ENCODE measurements around the gene OR2T35.
"Not testable (repeated sequence)": the region's sequence is repeated elsewhere in the genome, so short reads cannot be mapped to it uniquely, and the experiment has no call there.

Gene OR2T35

DNA sequence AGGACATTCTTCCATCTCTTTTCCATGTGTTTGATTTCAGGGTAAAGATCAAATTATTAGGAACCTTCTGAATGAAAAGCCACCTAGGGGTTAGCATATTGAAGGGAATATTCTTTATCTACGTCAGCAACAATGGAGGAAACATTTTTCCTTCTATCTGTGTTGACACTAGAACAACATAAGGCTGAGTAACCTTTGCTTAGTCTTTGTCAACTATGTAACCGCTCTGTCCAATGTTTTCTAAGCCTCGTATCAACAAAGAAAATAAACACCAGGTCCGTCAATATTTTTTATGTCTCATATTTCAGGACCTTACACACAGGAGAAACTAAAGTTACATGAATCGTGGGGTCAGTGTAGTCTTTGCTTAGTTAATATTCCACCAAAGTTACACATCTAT is 8.5 kb downstream of the OR2T35 start:
- H3K36me3 Mint-ChIP-seq (ENCODE audit: low read depth); H3K27me3 Mint-ChIP-seq (ENCODE audit: low read depth); H3K9me3 Mint-ChIP-seq; H3K27ac Mint-ChIP-seq; H3K4me3 Mint-ChIP-seq; H3K4me1 Mint-ChIP-seq (ENCODE audit: low read depth): not testable (repeated sequence)

- H3K9me3 Mint-ChIP-seq; H3K27me3 Mint-ChIP-seq (ENCODE audit: low read depth); H3K4me1 Mint-ChIP-seq (ENCODE audit: low read depth); H3K27ac Mint-ChIP-seq; H3K36me3 Mint-ChIP-seq (ENCODE audit: low read depth); H3K4me3 Mint-ChIP-seq: not testable (repeated sequence)
These were observed 10.1 kb downstream of the OR2T35 start, which contains the start of gene OR2T11 for GRCh38 chr1:248634991-248635390. Gene OR2T11 (minus strand): TSS chr1:248635091. CDS start chr1:248627128, 7,963 bp downstream.

GRCh38 chr1:248631354-248632008 is 13.6 kb downstream of the OR2T35 start:
- Mint-ChIP-seq H3K4me1 (ENCODE audit: low read depth) (no peaks in the 10 kb centered on the region), H3K36me3 (ENCODE audit: low read depth) (no peaks in the 10 kb centered on the region), H3K27me3 (ENCODE audit: low read depth) (peaks cover 5% of the 10 kb centered on the region), H3K27ac (no peak overlapping the region), H3K4me3 (no peak overlapping the region), H3K9me3 (no peaks in the 10 kb centered on the region)

DNA sequence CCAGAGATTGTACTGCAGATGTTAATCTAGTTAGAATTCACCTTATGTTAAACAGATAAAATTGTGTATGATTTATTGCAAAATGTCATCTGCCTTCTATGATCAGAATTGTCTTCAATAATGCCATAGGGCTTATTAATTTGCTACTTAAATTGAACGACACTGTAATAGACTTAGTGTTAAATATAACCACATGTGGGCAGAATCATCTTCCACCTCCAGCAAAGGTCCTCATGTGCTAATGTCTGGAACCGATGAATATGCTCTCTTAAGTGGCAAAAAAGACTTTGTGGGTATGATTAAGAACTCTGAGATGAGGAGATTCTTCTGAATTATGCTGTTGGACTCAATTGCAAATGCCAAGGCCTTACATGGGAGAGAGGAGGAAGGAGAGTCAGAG is 14.5 kb downstream of the OR2T35 start:
- Mint-ChIP-seq H3K27me3 (ENCODE audit: low read depth) (peaks cover 5% of the 10 kb centered on the region), H3K27ac (no peak overlapping the region), H3K4me3 (no peak overlapping the region), H3K4me1 (ENCODE audit: low read depth) (no peaks in the 10 kb centered on the region), H3K36me3 (ENCODE audit: low read depth) (no peaks in the 10 kb centered on the region), H3K9me3 (no peaks in the 10 kb centered on the region)

GRCh38 chr1:248627971-248628844 is 16.9 kb downstream of the OR2T35 start:
- Mint-ChIP-seq H3K9me3 (no peaks in the 10 kb centered on the region), H3K27me3 (ENCODE audit: low read depth) (peaks cover 5% of the 10 kb centered on the region), H3K4me3 (no peak overlapping the region)

GRCh38 chr1:248625971-248626370 is 19.1 kb downstream of the OR2T35 start:
- no peaks in the 10 kb centered on the region for H3K36me3 Mint-ChIP-seq (ENCODE audit: low read depth)
- no peak overlapping the region for H3K27ac Mint-ChIP-seq
- peaks cover 5% of the 10 kb centered on the region for H3K27me3 Mint-ChIP-seq (ENCODE audit: low read depth)
- H3K4me3 Mint-ChIP-seq: no peak overlapping the region
- H3K9me3 Mint-ChIP-seq: no peaks in the 10 kb centered on the region
- H3K4me1 Mint-ChIP-seq (ENCODE audit: low read depth): no peaks in the 10 kb centered on the region

More at GRCh38 chr1:248627971-248628844, 16.9 kb downstream of the OR2T35 start:
- H3K4me1 Mint-ChIP-seq (ENCODE audit: low read depth): no peaks in the 10 kb centered on the region
- no peak overlapping the region for H3K27ac Mint-ChIP-seq
- H3K36me3 Mint-ChIP-seq (ENCODE audit: low read depth): no peaks in the 10 kb centered on the region

DNA sequence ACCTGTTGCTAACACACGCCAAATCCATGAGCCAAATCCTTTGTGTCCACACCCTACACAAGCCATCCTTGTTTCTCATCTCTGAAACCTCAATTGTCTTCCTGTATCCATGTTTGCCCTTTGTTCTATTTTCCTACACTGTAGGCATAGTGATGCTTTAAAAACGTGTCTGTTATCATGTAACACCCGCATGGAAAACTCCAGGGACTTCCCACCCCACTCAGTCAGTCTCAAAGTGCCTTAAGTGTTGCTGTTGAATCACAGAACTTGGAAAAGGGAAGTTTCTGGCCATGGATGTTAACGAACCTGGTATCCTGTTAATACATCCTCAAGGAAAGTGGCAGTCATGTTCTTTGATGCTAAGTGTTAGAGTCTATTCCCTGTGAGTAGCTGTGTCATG is 19.9 kb downstream of the OR2T35 start:
- no peaks in the 10 kb centered on the region for H3K36me3 Mint-ChIP-seq (ENCODE audit: low read depth)
- H3K4me3 Mint-ChIP-seq: no peak overlapping the region
- peaks cover 5% of the 10 kb centered on the region for H3K27me3 Mint-ChIP-seq (ENCODE audit: low read depth)
- no peak overlapping the region for H3K27ac Mint-ChIP-seq
- H3K9me3 Mint-ChIP-seq: no peaks in the 10 kb centered on the region
- no peaks in the 10 kb centered on the region for H3K4me1 Mint-ChIP-seq (ENCODE audit: low read depth)

DNA sequence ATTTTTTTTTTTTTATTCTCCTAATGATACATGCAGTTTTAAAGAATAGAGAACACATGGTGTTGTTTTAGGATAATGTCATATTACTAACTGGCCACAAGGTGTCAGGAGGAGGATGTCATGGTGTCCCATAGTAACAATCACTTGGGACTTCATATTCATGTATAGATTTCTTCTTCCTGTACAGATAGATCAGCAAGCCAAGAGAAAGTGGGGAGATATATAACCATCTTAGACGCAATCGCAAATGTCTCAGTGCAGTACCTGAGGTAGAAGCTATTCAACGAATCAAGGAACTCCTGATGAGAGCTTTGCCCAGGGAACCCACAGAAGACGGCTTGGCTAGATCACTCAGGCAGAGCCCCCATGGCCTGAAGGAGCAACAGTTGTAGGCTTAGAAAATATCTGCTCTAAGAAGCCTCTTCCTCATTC is 22.5 kb downstream of the OR2T35 start:
- Mint-ChIP-seq H3K4me1 (ENCODE audit: low read depth) (no peaks in the 10 kb centered on the region), H3K4me3 (no peak overlapping the region), H3K27ac (no peak overlapping the region), H3K27me3 (ENCODE audit: low read depth) (no peaks in the 10 kb centered on the region), H3K9me3 (no peaks in the 10 kb centered on the region), H3K36me3 (ENCODE audit: low read depth) (no peaks in the 10 kb centered on the region)

DNA sequence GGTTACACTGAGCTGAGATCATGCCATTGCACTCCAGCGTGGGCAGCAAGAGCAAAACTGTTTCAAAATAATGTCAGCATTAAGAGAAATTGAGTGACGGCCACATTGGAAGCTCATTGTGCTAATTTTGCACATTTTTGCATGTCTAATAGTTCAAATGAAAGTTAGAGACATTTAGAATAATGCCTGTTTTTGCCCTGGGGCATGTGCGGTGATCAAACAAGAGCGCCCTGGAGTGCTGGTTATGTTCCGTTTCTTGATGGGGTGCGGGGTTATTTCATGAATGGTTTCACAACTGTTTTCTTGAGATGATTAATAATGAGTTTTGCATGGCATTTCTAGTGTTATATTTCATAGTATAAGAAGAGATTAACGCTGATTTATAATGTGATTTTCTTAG is 23.3 kb downstream of the OR2T35 start:
- H3K9me3 Mint-ChIP-seq: no peaks in the 10 kb centered on the region
- no peaks in the 10 kb centered on the region for H3K36me3 Mint-ChIP-seq (ENCODE audit: low read depth)
- H3K4me3 Mint-ChIP-seq: no peak overlapping the region
- no peak overlapping the region for H3K27ac Mint-ChIP-seq
- H3K4me1 Mint-ChIP-seq (ENCODE audit: low read depth): no peaks in the 10 kb centered on the region
- no peaks in the 10 kb centered on the region for H3K27me3 Mint-ChIP-seq (ENCODE audit: low read depth)

- Mint-ChIP-seq H3K4me3 (no peak overlapping the region), H3K9me3 (no peaks in the 10 kb centered on the region), H3K4me1 (ENCODE audit: low read depth) (no peaks in the 10 kb centered on the region), H3K27ac (no peak overlapping the region), H3K36me3 (ENCODE audit: low read depth) (no peaks in the 10 kb centered on the region), H3K27me3 (ENCODE audit: low read depth) (no peaks in the 10 kb centered on the region)
These were observed 26.2 kb downstream of the OR2T35 start for GRCh38 chr1:248618878-248619277.

GRCh38 chr1:248618119-248618518 is 27.0 kb downstream of the OR2T35 start:
- no peaks in the 10 kb centered on the region for H3K27me3 Mint-ChIP-seq (ENCODE audit: low read depth)
- no peaks in the 10 kb centered on the region for H3K9me3 Mint-ChIP-seq
- H3K4me1 Mint-ChIP-seq (ENCODE audit: low read depth): no peaks in the 10 kb centered on the region
- H3K36me3 Mint-ChIP-seq (ENCODE audit: low read depth): no peaks in the 10 kb centered on the region
- no peak overlapping the region for H3K4me3 Mint-ChIP-seq
- H3K27ac Mint-ChIP-seq: no peak overlapping the region

- H3K4me3 Mint-ChIP-seq: no peak overlapping the region
- H3K36me3 Mint-ChIP-seq (ENCODE audit: low read depth): no peaks in the 10 kb centered on the region
- H3K4me1 Mint-ChIP-seq (ENCODE audit: low read depth): no peaks in the 10 kb centered on the region
- no peaks in the 10 kb centered on the region for H3K27me3 Mint-ChIP-seq (ENCODE audit: low read depth)
- H3K27ac Mint-ChIP-seq: no peak overlapping the region
- no peaks in the 10 kb centered on the region for H3K9me3 Mint-ChIP-seq
These were observed 31.3 kb downstream of the OR2T35 start for GRCh38 chr1:248613742-248614141.

GRCh38 chr1:248611883-248612414 is 33.1 kb downstream of the OR2T35 start:
- Mint-ChIP-seq H3K4me1 (ENCODE audit: low read depth) (no peaks in the 10 kb centered on the region), H3K27ac (no peak overlapping the region), H3K4me3 (no peak overlapping the region), H3K9me3 (no peaks in the 10 kb centered on the region), H3K36me3 (ENCODE audit: low read depth) (no peaks in the 10 kb centered on the region), H3K27me3 (ENCODE audit: low read depth) (no peaks in the 10 kb centered on the region)

DNA sequence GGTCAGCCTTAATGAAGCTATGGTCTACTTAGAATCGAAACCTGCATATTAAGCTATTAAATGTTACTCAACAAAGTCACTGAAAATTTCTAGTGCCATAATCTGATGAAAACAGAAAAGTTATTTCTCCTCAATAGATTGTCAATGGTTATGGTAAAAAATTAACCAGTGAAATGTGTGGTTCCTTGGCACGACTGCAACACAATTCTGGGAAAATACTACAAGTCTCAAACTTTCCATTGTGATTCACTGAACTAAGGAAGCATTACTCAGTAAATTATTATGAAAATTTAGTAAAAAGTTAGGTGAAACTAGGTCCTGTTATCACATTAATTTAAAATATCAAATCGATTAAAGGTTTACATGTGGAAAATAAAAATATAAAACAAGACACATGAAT is 34.8 kb downstream of the OR2T35 start:
- Mint-ChIP-seq H3K27me3 (ENCODE audit: low read depth) (no peaks in the 10 kb centered on the region), H3K9me3 (no peaks in the 10 kb centered on the region), H3K36me3 (ENCODE audit: low read depth) (no peaks in the 10 kb centered on the region), H3K27ac (no peak overlapping the region), H3K4me1 (ENCODE audit: low read depth) (no peaks in the 10 kb centered on the region), H3K4me3 (no peak overlapping the region)

- Mint-ChIP-seq H3K36me3 (ENCODE audit: low read depth) (no peaks in the 10 kb centered on the region), H3K4me1 (ENCODE audit: low read depth) (peaks cover 1% of the 10 kb centered on the region), H3K27ac (no peak overlapping the region), H3K9me3 (no peaks in the 10 kb centered on the region), H3K27me3 (ENCODE audit: low read depth) (no peaks in the 10 kb centered on the region), H3K4me3 (no peak overlapping the region)
These were observed 45.7 kb downstream of the OR2T35 start for GRCh38 chr1:248599396-248599795.

Data from T-helper 1 cell treated with Interleukin-12 subunit alpha and Interleukin-12 subunit beta and Interleukin-4 antibody, amounts not matched to agents 30 μg/mL and 1 μg/mL, for 36 hours (primary cell).